Right ventricle myocardium inferior (tissue), 1 donor: ENCODE results near the gene OSBPL7. TPM values are rescaled to one million over a fixed set of nuclear protein-coding genes. Genes with fewer than 3 reads are reported as not detected.

Experiments used
- ATAC-seq: fragments of 200-7000 bp; cut with Tn5 transposase; one replicate; pipeline ENCODE4 v1.9.1; 2020; ENCODE audit warnings: mild to moderate bottlenecking, moderate library complexity
- DNase-seq: peaks from one replicate; pipeline ENCODE4 v3.0.0; 2021; ENCODE audit errors: missing footprints
- intact Hi-C: fragments of 100-400 bp; cut with DNase I; formaldehyde crosslinking; loops from one replicate; pipeline ENCODE4 v1.11.0; 2022
- total RNA-seq: library from RNA; stranded (reverse); fragmentation: NEBNext Ultra II Directional; extraction: Animal tissue kit (Norgen Biotek cat#: 25700); gene quantifications from one replicate; pipeline ENCODE4 v1.2.1, GENCODE V29; 2021
- donor health status: DM: no; HTN: yes; CAD: no; lungs with severe emphysema.

OSBPL7 gene
- total RNA-seq, 1 donor from 2014 or later: 5.4 TPM

DNA sequence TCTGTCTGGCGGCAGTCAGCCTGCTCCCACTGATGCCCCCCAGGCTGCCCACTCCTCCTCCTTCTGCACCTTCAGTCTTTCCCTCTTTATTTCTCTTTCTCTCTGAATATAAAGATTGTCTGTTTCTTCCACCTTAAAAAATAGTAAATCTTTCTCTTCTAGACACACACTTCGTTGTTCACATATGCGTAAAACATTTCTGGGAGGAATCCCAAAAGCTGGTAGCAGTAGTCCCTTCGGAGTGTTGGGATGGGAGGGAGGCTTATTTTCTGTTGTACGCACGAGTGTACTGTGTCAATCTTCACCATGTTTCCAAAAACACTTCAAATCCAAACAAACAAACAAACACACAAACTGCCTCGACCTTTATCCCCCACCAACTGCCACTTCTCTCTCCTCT lies 9.9 kb downstream of the OSBPL7 start:
- no peak for ATAC-seq
- no peak for DNase-seq
- intact Hi-C loops: no loop called here

DNA sequence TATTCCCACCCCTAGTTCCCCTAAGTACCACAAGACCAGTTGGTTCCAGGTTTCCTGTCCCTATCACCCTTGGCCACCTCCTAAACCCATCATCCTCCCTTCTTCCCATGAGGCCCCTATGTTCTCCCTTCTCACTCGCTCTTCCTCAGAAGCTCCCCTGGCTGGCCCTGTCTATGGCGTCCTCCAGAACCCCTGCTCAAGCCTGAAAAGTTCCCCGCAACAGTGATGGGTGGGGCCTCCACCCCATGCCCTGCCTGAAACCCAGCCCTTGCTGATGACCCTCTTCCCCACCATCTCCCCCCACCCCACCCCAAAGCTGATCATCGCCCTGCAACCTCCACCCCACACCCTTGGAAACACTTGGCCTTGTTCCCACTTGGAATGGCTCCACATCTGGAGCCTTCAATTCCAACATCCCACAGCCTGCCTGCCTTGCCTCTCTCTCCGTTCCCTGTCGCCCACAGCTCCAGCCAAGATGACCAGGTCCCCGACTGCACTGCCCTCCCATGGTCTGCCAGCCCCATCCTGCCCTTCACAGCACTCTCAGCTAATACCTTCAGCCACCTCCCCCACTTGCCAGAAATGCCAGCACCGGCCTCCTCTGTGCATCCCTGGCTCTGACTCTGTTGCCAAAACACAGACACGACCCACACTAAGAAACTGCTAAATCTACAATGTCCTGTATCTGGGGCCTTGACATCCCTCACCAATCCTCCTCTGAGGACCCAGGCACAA lies 10.5 kb downstream of the OSBPL7 start:
- ATAC-seq (no peak), DNase-seq (no peak)
- intact Hi-C loops: no loop called here

DNA sequence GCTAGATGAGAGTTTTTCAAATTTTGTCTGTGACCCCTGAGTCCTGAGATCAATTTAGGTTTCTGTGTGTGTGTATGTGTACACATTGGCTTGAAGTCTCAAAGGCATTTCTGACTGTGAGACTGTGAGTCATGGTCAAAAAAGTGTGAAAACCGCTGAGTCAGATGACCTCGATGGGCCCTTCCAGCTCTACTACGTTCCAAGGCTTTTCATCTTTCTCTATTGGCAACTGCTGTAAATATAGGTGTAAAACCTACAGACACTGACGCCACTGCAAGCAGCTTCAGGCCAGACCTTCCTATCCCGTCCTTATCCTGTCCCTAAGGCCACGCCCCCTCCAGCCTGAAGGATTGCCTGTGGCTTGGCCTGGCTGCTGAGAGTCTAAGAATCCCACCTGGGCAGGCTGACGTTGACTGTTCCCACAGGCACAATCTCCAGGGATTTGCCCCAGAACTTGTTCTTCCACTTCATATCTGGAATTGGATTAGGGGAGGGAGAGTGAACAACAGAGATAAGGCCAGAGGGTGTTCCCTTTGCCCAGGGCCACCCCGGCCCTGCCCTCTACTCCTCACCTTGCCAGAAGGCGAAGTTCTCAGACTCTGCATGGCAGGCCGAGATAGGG lies 11.3 kb downstream of the OSBPL7 start:
- ATAC-seq: no peak
- intact Hi-C loops: no loop called here
- DNase-seq: no peak

DNA sequence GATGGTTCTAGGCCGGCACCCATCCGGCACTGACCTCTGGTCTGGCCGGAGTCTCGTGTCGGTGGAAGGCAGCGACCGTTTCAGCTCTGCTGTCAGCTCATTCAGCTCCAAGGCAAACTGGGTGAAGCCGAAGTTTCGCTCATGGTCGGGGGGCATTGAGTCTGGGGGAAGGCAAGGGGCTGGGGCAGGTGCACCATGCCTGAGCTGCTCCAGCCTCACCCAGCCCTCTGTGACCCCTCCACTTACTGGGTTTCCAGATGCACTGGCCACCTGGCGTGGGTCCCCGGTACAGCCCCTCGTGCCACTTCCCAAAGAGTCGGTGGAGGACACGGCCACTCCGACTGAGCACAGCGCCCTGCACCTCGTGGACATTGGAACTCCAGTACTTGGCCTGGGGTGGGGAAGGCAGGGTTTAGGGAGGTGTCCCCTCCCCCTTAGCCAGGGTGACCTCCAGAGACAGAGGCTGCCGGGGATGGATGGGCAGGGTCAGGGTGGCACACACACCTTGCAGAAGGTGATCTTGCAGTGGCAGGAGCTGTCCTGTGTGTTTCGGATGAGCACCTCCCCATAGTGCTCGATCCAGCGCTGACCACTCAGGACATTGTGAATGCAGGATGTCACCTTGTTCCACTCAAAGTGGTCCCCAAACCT lies 12.6 kb downstream of the OSBPL7 start:
- ATAC-seq (no peak), DNase-seq (no peak)
- intact Hi-C loops: no loop called here

DNA sequence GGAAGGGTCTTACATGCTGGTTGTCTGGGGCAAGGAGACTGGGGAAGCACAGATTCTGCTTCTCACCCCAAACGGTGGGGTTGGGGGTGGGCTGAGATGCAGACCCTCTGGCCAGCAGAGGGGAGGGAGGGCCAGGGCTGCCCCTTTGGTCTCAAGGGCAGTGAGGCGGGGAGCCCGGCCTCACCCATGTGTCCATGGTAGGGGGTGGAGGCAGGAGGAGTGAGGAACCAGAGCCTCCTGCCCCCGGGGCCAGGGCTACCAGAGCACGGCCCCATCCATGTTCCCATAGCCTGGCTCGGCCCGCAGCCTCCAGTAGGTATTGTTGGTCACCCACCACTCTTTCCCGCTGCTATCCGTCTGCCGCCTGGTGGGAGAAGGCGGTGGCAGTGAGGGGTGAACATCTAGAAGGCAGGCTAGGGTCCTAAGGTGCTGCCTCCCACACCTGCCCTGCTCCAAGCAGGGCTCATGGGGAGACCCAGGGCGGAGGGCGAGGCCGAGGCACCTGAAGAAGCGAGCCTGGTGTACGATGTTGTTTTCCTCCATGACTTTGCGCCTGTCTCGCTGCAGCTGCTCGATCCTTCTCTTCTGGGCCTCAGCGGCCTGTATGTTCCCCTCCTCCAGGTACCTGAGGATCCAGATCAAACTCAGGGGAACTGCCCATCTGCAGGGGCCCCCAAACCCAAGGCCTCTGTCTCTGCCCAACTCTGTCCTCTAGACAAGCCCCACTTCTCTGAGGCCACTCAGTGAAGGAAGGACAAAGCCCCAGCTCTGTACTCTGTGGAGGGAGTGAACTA lies 13.4 kb downstream of the OSBPL7 start:
- ATAC-seq: no peak
- intact Hi-C loops: no loop called here
- no peak for DNase-seq

DNA sequence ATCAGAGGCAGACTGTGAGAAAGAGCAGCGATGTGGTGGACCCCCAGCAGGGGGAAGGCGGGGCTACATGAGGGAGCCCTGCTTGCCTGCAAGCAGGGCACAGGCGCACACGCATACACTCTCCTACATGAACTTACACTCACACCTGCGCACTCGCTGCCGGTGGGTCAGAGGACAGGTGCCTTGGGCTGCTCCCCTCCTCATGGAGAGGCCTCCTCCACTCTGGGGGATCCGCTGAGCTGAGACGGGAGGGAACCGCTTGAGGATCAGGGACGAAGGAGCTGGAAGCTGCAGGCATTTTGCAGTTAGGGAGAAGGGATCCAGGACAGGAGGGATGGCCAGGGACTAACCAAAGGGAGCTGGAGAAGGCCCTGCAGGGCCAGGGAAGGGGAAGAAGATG lies 14.2 kb downstream of the OSBPL7 start:
- intact Hi-C loops: no loop called here
- DNase-seq (no peak), ATAC-seq (no peak)

DNA sequence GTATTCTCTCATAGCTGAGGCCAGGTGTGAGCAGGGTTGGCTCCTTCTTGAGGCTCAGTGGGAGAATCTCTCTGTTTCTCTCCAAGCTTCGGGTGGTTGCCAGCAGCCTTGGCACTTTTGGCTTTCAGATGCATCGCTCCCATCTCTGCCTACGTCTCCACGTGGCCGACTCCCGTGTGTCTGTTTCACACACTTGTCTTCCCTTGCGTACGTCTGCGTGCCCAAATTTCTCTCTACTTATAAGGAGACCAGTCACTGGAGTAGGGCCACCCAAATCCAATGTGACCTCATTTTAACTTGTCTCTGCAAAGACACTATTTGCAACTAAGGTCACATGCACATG lies 14.7 kb downstream of the OSBPL7 start:
- DNase-seq (no peak), ATAC-seq (no peak)
- intact Hi-C loops: no loop called here

DNA sequence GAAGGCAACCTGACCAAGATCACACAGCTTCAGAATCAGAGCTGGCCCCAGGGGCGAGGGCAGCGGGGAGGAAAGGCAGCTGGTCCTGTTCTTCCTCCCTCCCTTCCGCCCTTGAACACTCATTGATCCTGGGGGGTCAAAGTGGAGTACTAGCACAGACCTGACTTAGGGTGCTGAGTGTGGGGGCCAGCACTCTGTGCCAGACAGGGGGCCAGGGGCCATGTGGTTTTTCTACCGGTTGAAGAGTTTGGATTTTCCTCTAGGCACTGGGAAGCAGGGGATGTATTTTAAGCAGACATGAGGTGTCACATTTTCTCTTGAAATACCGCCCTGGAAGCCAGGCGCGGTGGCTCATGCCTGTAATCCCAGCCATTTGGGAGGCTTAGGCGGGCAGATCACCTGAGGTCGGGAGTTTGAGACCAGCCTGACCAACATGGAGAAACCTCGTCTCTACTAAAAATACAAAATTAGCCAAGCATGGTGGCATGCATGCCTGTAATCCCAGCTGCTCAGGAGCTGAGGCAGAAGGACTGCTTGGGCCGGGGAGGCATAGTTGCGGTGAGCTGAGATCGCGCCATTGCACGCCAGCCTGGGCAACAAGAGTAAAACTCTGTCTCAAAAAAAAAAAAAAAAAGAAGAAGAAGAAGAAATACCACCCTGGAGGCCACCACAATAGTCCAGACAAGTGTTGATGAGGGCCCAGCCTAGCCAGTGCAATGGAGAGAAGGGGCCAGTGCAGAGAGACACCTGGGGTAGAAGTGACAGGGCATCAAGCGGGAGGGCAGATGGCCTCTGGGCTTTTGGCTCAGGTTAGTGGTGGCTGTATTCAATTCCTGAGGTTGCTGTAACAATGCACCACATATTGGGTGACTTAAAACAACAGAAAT lies 15.3 kb downstream of the OSBPL7 start:
- ATAC-seq (no peak), DNase-seq (no peak)
- intact Hi-C loops: no loop called here

DNA sequence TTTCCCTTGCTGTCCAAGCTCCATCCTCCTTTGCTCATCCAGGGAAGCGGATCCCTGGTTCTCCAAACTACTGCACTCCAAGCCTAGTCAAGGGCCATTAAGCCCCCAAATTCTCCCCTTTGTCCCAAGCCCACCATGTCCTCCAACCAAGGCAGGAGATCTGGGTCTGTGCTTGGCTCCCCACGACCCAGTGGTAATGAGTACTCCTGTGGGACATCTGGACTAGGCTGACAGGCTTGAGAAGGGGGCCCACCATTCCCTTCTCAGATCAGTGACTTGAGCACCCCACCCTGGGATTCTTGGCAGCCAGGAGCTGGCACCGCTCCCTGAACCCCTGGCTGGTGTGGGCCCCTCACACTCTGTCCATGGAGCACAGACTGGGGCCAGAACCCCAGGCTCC lies 17.1 kb downstream of the OSBPL7 start:
- DNase-seq (peak; percentile 15), ATAC-seq (no peak)
- intact Hi-C loops: no loop called here

DNA sequence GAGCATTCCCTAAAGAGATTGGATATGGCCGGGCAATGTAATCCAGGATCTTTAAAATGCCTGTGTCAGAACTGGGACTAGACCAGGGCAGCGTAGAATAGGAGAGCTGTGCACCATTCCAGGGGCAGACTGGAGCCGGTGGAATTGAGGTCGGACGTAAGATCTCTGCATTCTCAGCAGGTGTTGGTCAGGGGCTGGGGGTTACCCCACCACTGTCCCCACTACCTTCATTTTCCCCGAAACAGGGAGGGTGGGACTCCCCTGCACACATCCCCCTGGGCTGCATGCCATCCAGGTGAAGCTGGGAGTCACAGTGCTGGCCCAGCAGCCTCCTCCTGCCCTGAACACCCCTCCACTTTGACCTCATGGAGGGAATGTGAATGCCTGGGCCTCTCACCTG lies 17.8 kb downstream of the OSBPL7 start:
- no peak for DNase-seq
- ATAC-seq: no peak
- intact Hi-C loops: no loop called here

DNA sequence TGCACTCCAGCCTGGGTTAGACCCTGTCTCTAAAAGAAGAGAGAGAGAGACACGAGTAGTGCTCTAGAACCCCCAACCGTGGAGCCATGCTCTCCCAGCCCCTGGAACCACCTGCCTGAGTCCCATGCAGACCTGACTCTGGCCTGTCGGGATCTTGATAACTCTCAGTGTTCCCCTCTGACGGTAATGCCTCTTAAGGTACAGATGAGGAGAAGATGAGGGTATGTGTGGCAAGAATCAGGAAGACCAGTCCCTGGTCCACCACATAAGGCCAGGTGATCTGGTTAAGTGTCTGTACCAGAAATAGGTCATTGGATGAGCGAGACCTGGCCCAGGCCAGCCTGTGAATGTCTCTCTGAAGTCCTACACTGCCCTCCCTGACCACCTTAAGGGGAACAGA lies 18.4 kb downstream of the OSBPL7 start:
- no peak for ATAC-seq
- DNase-seq: peak; percentile 17
- intact Hi-C loops: no loop called here

DNA sequence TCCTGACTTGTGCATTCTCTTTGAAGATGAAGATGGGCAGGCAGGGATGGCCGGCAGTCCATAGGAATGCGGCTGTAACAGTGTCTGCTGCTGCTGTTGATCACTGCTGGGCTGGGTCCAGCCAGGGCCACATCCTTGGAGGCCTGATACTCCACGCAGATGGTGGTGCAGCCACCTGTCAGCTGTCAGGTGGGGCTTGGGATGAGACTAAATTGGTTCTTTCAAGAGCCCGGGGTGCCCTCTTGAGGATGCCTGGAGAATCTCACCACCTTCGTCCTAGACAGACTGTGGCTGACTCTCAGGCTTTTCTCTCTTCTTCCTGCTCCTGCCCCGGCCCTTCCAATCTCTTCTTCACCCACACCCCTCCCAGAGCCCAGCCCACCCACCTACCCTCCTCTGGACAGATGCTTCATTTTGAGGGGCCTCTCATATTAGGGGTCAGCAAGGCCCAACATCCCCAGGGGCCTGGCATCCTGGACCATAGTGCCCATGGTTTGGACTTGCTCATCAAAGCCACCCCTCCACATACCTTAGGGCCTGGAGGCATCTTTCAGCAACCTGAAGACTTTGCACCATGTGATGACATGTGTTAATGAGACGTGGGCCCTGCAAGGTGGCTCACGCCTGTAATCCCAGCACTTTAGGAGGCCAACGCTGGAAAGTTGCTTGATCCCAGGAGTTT lies 19.1 kb downstream of the OSBPL7 start:
- ATAC-seq (peak; percentile 63), DNase-seq (peak; percentile 41)
- intact Hi-C loops: no loop called here

DNA sequence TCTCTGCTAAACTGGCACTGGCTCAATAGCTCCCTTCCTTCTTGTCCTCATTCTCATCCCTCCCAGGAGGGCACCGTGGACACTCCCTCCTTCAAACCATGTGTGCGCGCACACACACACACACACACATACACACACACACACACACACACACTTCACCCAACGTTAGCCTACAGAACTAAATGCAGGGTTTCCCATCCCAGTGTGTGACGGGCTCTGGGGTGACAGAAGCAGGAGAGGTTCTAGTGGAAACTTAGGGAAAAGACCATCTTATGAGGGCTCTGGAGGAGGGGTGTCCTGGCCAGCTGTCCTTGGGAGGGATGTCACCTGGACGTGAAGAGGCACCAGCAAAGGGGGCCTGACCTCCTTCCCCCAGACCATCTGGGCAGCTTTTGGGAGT lies 19.7 kb downstream of the OSBPL7 start:
- intact Hi-C loops: no loop called here
- no peak for ATAC-seq
- no peak for DNase-seq

DNA sequence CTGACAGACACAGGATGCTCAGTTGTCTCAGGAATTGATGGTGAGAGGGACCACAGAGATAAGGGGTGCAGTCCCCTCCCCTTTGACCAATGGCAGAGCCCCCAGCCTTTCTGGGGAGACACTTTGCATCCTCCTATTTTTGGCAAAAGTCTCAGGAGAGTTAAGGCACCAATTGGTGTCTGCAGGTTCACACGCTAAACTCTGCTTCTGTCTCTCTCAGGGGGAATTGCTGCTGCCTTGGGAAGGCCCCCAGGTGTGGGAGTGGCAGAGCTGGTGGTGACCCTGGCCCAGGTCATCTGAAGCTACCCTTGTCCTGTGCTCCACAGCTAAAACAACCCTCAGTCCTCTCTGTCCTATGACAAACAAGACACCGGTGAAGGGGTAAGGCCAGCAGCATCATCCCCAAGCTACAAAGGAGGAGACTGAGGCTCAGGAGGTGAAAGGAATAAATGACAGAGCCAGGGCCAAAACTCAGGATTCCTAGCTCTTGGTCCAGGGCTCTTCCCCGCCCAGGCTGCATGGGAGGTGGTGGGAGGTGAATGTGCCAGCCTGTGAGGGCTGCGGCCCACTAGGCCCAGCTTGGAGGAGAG lies 20.3 kb downstream of the OSBPL7 start:
- DNase-seq (peak; percentile 11), ATAC-seq (no peak)
- intact Hi-C loops: no loop called here

DNA sequence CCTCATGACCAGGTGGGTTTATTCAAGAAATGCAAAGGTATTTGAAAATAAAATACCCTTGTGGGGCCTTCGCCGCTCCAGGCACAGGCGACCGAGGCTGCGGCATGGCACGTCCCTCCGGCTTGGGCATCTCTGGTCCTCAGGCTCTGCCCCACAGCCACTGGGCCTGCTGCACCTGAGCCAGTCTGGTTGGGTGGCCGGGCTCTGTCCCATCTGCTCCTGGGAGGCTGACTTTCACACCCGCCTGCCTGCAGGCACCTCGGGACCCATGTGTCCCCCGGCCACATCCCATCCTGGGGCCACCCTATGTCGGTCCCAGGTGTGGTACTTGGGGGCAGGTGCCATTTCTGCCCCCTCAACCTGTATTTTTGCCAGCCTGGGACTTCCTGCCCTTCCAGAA lies 20.9 kb downstream of the OSBPL7 start:
- intact Hi-C loops: no loop called here
- ATAC-seq: no peak
- peak; percentile 27 for DNase-seq

DNA sequence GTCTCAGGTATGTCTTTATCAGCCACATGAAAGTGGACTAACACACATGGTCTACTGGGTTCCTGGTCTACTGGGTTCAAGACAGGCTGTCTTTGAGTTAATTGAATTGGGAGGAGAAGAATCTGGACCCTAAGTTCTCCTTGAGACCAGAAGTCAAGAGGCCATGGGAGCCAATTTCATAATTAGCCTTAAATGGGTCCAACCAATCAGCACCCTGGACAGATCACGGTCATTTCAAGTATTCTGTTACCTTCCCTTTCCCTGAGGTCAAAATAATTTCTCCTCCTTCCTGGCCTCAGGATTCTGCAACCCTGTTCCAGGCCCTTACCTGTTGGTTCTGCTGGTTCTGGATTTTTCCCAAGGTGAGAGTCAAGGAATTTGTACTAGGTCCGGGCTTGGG lies 23.8 kb downstream of the OSBPL7 start:
- intact Hi-C loops: no loop called here
- ATAC-seq (no peak), DNase-seq (no peak)

DNA sequence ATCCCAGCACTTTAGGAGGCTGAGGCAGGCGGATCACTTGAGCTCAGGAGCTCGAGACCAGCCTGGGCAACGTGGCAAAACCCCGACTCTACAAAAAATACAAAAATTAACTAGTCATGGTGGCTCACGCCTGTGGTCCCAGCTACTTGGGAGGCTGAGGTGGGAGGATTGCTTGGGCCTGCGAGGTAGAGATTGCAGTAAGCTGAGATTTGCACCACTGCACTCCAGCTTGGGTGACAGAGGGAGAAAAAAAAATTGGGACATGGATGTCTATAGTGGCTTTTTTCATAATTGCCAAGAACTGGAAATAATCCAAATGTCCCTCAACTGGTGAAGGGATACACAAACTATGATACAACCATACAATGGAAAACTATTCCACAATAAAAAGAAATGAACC lies 28.6 kb downstream of the OSBPL7 start:
- ATAC-seq (no peak), DNase-seq (no peak)
- intact Hi-C loops: no loop called here

DNA sequence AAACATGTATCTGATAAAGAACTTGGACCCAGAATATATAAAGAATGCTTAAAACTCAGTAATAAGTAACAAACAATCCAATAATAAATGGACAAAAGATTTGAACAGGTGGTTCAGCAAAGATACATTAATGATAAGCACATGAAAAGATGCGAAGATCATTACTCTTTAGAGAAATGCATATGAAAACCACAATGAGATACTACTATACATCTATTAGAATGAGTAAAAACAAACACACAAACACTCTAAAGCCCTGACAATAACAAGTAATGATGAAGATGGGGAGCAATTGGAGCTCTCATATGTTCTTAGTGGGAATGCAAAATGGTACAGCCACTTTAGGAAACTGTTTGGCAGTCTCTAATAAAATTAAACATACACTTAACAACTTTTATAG lies 29.1 kb downstream of the OSBPL7 start:
- ATAC-seq (no peak), DNase-seq (no peak)
- intact Hi-C loops: no loop called here
